Rectal smooth muscle tissue (tissue), 1 donor: Measurements from ENCODE around the gene ST3GAL5.

Source experiments
- H3K27ac ChIP-seq: one replicate; pipeline ENCODE4 v1.7.0; 2013; ENCODE audit warnings: low read depth, low read length, inconsistent platforms
- H3K27me3 ChIP-seq: one replicate; pipeline ENCODE4 v1.7.0; 2013; ENCODE audit warnings: low read length; ENCODE audit not compliant: control insufficient read depth, insufficient read depth
- H3K36me3 ChIP-seq: one replicate; pipeline ENCODE4 v1.7.0; 2013; ENCODE audit warnings: low read length; ENCODE audit not compliant: control insufficient read depth, insufficient read depth
- H3K4me1 ChIP-seq: one replicate; pipeline ENCODE4 v1.7.0; 2013; ENCODE audit warnings: low read length; ENCODE audit not compliant: control insufficient read depth, insufficient read depth
- H3K4me3 ChIP-seq: one replicate; pipeline ENCODE4 v1.7.0; 2013; ENCODE audit warnings: low read length
- H3K9ac ChIP-seq: one replicate; pipeline ENCODE4 v1.7.0; 2013; ENCODE audit warnings: low read length

ST3GAL5 gene

DNA sequence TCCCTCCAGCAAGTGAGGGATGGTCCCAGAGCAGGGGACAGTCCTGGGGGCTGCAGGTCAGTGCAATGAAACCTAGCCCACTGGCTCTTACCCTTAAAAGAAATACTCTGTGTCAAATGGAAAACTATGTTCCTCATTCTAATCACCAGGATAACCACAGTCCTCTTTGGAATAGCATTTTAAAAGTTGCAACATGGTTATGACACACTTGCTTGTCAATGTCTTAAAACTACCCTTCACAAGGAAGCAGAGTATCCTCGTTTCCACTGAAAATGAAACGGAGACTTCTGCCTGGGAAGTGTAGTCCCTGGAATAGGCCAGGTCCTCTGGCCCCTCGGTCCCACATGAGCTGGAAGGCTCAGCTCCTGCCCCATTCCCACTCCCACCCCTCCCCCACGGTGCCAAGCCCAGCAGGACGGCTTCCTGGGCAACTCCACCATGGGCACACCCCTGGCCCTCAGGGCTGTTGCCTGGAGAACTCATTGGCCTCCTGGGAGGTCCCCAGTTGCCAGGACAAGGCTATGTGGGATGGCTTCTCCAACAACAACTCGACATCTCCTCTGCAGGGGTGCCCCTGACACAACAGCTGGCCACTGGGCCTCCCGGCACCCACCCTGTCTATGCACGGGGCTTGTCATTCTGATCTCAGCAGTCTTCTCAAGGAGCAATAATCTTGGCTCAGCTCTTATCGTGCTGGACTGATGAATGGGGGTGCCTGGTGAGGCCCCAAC lies 38.3 kb upstream of the ST3GAL5 start:
- Histone ChIP-seq H3K36me3 (no peaks in the 10 kb centered on the region), H3K4me1 (peaks cover 4% of the 10 kb centered on the region), H3K4me3 (no peak overlapping the region), H3K9ac (no peak overlapping the region), H3K27ac (no peak overlapping the region), H3K27me3 (no peaks in the 10 kb centered on the region)

DNA sequence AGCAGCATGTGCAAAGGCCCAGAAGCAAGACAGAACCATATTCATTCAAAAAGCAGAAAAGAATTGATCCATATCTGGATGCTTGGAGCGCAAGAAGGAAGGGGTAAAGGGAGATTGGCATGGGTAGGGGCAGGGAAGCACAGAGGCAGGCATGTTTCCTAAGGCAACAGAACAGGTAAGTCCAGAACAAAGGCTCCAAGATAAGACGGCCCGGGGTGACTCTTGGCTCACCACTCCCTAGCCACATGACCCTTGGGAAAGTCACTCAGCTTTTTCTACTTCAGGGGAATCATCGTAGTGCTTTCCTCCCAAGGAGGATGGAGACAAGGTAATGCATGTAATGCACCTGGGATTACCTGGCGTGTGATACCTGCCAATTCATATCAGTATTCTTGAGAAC lies 37.7 kb upstream of the ST3GAL5 start:
- H3K27ac ChIP-seq, result no peak overlapping the region
- H3K4me3 ChIP-seq, result no peak overlapping the region
- H3K27me3 ChIP-seq, result no peaks in the 10 kb centered on the region
- no peaks in the 10 kb centered on the region for H3K36me3 ChIP-seq
- H3K4me1 ChIP-seq, result peaks cover 4% of the 10 kb centered on the region
- no peak overlapping the region for H3K9ac ChIP-seq

DNA sequence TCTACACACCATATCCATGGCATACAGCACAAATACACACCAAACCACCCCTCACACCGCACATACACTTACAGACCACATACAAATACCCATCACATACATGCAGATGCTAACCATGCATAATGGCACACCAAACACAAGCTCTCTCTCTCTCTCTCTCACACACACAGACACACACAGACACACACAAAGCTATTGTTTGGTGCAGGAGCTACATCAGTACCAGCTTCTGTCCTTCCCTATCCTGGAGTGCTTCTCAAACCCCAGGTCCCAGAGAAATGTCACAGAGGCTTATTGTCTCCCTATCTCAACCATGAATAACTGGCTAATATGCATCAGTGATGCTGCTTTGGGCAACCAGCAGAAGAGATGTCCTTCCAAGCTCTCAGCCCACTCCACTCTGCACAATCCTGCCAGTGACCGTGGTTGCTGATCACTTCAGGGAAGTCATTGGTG lies 36.5 kb upstream of the ST3GAL5 start:
- no peak overlapping the region for H3K9ac ChIP-seq
- no peaks in the 10 kb centered on the region for H3K36me3 ChIP-seq
- peaks cover 7% of the 10 kb centered on the region for H3K4me1 ChIP-seq
- no peaks in the 10 kb centered on the region for H3K27me3 ChIP-seq
- H3K4me3 ChIP-seq, result no peak overlapping the region
- H3K27ac ChIP-seq, result no peak overlapping the region

DNA sequence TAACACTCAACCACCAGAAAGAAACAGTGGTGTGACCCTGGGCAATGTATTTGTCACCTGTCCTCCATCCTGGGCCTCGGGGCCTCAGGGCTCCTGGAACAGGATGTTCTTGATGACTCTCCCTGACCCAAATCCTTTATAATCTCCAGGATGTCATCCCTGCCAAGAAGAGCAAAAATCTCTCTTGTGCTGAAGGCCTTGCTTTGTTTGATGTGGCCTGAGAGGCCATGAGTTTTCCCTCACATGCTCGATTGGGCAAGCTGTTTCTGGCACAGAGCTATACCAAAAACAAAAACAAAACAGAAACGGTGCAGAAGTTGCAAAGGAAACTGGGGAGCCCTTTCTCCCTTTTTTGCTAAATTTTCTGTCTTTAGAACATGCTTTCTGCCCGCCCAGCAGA lies 35.7 kb upstream of the ST3GAL5 start:
- no peaks in the 10 kb centered on the region for H3K36me3 ChIP-seq
- no peak overlapping the region for H3K4me3 ChIP-seq
- H3K27me3 ChIP-seq, result no peaks in the 10 kb centered on the region
- H3K9ac ChIP-seq, result no peak overlapping the region
- no peak overlapping the region for H3K27ac ChIP-seq
- peaks cover 7% of the 10 kb centered on the region for H3K4me1 ChIP-seq

DNA sequence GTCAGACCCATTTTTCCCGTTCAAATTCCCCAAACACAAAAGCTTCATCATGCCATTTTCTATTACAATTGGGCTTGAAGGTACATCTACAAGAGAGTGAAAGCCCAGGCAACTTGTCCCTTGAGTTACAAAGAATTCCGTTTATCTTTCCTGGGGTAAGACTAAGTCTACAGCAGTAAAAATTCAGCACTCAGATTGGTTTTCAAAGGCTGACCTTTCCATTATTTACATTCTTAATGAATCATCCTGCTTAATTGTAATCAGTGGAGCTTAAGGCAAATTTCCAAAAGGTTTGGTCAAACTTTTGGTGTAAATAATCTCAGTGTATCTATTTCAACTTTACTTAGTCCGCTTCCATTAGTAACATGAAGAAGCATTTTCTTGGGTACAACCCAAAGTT lies 33.4 kb upstream of the ST3GAL5 start:
- Histone ChIP-seq H3K27ac (no peak overlapping the region), H3K9ac (no peak overlapping the region), H3K4me3 (no peak overlapping the region), H3K27me3 (no peaks in the 10 kb centered on the region), H3K4me1 (peaks cover 7% of the 10 kb centered on the region), H3K36me3 (no peaks in the 10 kb centered on the region)

DNA sequence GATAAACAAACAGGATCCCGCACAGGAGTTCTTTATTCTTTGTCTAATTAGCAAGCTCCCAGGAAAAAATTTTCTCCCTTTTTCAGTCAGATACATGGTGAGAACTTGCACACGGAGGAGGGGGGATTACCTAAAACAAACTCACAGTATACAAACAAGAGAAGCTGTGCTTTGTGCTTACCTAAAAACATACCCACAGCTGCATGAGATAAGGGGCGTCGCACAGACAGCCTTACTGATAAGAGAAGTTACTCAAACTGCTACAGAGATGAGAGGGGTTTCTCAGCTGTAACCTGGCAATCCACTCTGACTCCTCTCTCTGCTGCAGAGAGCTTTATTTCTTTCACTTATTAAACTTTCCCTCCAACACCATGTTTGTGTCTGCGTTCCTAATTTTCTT lies 32.9 kb upstream of the ST3GAL5 start:
- no peak overlapping the region for H3K4me3 ChIP-seq
- H3K36me3 ChIP-seq, result no peaks in the 10 kb centered on the region
- no peak overlapping the region for H3K27ac ChIP-seq
- H3K27me3 ChIP-seq, result no peaks in the 10 kb centered on the region
- no peak overlapping the region for H3K9ac ChIP-seq
- peaks cover 7% of the 10 kb centered on the region for H3K4me1 ChIP-seq

DNA sequence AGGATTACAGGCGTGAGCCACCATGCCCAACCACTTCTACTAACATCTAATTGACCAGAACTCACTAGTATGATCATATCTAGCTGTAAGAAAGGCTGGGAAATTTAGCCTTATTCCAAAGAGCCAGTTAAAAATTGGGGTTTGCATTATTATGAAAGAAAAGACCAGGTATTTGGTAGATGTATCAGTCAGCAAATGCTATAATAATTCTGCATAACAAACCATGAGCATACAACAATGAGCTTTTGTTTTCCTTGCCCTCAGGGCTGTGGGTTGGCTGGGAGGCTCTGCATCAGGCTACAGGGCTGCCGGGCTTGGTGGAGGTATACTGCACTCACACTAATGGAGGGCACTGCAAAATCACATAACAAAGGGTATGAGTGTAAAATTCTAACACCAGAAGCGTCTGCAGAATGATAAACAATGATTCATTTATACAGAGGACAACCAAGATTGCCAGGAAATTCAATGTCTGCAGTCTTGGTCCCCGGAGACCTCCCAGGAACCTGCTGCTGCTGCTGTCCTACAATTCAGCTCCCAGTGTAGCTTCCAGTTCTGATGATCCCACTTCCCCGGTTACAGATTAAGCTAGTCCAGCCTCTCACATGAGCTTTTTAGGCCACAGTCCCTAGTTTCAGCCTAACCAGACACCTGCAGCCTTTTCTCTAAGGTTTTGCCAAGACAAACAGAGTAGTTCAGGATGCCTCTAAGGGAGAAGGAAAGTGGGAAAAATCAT lies 32.2 kb upstream of the ST3GAL5 start:
- peaks cover 7% of the 10 kb centered on the region for H3K4me1 ChIP-seq
- no peak overlapping the region for H3K9ac ChIP-seq
- H3K27ac ChIP-seq, result no peak overlapping the region
- H3K36me3 ChIP-seq, result no peaks in the 10 kb centered on the region
- no peaks in the 10 kb centered on the region for H3K27me3 ChIP-seq
- H3K4me3 ChIP-seq, result no peak overlapping the region

DNA sequence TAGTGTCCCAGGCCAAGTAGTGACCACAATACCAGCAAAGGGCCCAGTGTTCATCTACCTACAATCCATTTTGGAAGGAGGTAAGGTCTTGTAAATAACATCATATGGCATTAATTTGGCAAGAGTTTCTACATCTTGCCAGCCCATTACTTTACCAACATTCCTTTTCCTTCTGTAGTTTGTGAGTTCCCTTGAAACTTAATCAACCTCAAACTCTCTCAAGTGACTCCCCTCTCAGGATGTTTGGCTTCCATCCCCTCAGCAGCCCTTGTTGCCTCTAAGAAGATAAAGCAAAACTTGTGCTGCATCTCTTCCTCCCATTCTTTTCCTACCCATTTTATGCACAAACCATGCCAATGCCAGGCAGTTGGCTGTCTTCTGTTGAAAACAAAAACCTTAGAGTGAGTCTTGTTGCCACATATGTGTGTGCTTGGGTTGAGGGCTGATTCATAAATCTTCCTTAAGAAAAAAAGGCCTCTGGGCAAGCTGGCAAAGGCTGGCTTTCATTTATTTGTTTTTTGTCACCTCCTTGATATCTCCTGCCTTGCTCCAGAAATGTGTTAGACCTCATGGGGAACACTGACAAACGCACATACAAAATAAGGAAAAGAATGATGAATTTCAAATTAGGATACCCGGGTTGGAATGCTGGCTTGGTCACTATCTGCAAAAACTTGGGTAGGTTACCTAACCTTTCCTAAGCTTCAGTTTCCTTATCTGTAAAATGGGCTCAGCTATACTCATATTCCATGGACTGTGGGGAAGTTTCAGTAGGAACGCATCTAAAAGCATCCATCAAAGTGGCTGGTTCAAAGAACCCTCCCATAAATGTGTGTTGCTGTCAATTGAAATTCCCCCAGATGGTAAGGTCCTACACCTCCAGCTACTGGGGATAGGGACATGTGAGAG lies 29.4 kb upstream of the ST3GAL5 start:
- Histone ChIP-seq H3K27ac (no peak overlapping the region), H3K27me3 (no peaks in the 10 kb centered on the region), H3K36me3 (no peaks in the 10 kb centered on the region)

DNA sequence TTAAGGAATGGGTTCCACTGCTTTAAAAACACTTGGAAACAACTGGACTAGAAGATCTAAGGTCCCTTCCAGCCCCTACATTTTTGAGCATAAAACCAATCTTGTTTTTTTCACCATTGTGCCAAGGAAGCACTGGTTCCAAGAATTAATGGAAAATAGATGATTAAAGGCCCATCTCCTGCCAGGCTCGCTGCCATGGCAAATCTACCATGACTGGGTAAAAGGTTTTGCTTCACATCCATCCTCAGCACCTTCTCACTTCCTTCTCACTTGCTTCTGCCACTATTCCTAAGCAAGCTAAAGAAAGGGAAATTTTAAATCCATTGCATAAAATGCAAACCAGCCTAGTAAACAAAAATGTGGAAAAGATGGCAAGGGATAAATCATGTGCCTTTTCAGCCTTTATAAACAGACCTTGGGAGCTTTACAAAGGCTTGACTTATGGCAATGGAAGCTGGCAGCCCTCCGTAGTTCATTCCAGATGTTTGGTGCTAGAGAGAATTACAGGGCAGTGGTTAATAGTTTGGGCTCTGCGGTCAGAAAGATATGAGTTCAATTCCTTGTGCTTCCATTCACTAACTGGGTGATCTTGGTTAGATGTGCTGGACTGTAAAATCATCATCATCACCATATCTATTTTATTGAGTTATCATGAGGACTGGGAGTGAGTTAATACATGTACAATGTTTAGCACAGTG lies 27.0 kb upstream of the ST3GAL5 start:
- Histone ChIP-seq H3K9ac (no peak overlapping the region), H3K27me3 (no peaks in the 10 kb centered on the region), H3K4me1 (no peaks in the 10 kb centered on the region), H3K36me3 (no peaks in the 10 kb centered on the region), H3K27ac (no peak overlapping the region), H3K4me3 (no peak overlapping the region)

More for the DNA sequence above, 29.4 kb upstream of the ST3GAL5 start:
- Histone ChIP-seq H3K4me1 (peaks cover 3% of the 10 kb centered on the region), H3K9ac (no peak overlapping the region), H3K4me3 (no peak overlapping the region)

DNA sequence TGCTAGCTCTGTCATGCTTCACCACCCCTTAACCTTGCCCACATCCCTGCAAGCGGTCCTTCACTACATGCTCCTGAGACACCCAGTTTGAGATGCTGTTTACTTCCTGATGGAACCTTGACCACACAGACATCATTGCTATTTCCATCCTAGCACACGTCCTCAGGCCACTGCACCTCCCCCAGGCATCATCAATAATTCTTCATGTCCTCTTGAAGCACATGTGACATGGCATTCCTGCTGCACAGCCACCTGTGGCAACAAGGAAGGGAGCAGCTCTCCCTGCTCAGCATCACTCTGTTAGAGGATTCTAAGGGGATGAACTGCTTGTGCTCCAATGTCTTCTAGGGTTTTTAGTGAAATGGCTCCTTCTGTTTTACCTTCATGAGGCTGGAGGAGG lies 26.1 kb upstream of the ST3GAL5 start:
- no peak overlapping the region for H3K9ac ChIP-seq
- H3K36me3 ChIP-seq, result no peaks in the 10 kb centered on the region
- no peak overlapping the region for H3K4me3 ChIP-seq
- H3K27me3 ChIP-seq, result no peaks in the 10 kb centered on the region
- H3K4me1 ChIP-seq, result no peaks in the 10 kb centered on the region
- H3K27ac ChIP-seq, result no peak overlapping the region

DNA sequence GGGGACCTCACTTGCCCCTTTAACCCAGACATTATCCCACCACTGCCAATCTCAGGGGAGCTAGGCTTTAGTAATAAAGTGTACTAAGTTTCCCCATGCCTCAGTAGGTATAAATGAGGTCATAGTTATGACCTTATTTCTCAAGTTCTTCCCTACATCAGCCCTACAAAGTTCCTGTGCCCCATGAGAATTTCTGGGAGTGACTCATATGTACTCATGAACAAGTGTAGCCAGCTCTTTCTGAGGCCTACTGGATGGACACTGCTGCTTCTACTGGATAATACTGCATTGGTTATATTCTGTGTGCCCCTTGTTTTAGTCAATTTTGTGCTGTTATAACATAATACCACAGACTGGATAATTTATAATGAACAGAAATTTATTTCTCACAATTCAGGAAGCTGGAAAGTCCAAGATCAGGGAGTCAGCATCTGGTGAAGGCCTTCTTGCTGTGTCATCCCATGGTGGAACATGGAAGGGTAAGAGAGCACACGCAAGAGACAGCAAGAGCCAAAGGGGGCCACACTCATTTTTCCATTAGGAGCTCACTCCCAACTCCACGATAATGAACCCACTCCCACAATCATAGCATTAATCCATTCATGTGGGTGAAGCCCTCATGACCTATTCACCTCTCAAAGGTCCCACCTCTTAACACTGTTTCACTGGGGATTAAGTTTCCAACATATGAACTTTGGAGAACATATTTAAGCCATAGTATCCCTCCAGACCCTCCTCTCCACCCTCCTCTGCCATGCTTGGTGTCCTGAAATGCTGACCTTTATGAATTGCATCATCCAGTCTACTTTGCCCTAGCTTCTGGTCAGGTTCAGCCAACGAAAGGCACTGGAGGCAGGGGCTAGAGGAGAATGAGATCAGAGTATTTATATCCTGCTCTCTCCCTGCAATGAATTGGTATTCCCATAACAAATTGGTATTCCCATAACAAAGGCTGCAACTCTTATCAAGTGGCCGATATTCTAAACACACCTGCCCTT lies 25.4 kb upstream of the ST3GAL5 start:
- H3K27ac ChIP-seq, result no peak overlapping the region
- no peak overlapping the region for H3K9ac ChIP-seq
- no peaks in the 10 kb centered on the region for H3K4me1 ChIP-seq
- H3K27me3 ChIP-seq, result no peaks in the 10 kb centered on the region
- H3K4me3 ChIP-seq, result no peak overlapping the region
- H3K36me3 ChIP-seq, result no peaks in the 10 kb centered on the region
